ENCODE measurements around the gene SMC1B. TPM values are rescaled to one million over a fixed set of nuclear protein-coding genes. Genes with fewer than 3 reads are reported as not detected.
"Not testable (repeated sequence)": the region's sequence is repeated elsewhere in the genome, so short reads cannot be mapped to it uniquely, and the experiment has no call there.

SMC1B gene
- total RNA-seq, 1 donor from 2014 or later, result not detected

DNA sequence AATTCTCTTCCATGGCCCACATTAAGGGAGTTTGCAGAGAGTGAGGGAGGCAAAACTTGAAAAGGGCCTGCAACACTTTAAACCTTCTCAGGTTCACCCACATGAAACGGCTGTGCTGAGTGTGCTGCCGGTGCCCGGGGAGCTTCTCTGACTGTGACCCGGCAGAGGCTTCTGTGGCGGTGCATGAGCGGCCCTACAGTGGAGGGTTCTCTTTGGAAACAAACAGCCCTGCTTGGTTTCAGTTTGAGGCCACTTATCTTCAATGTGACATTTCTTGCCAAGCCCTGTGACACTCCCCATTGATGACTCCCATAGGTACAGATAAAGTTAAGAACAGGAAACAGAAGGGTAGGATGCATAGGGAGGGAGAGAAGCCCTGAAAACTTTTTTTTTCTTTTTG lies 71.9 kb downstream of the SMC1B start:
- DNase-seq, result no peak

DNA sequence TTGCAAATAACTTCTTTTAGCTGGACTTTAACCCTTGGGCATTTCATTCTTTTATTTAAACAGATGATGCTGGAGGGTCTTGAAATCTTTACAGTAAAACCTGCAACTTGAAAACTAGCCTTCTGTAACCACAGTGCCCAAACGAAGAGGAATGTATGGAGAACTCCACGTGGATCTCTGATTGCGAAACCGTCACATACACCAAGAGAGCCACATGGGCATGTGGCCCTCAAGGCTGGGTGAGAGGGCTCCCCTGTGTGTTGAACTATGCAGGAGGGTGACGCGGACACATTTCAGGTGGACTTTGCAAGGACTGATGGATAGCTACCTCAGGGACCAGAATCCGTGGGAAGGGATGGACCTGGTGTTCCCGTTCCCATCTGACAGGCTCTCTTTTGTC lies 73.1 kb downstream of the SMC1B start:
- DNase-seq, result no peak

DNA sequence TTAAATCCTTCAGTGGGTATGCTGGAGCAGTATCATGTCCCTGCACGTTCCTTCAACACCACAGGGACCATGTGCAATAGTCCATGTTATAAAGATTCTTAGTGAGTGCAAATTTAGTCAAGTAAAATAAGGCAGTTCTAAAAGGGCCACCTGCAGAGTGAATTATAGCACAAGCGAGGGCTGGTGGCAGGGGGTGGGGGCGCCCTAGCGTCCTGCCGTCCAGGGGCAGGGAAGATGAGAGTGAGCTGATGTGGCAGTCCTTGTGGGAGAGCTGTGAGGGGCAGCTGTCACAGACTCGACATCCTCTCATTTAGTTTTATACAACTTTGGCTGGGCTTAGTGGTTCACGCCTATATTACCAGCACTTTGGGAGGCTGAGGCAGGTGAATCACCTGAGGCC lies 74.6 kb downstream of the SMC1B start:
- no peak for DNase-seq

DNA sequence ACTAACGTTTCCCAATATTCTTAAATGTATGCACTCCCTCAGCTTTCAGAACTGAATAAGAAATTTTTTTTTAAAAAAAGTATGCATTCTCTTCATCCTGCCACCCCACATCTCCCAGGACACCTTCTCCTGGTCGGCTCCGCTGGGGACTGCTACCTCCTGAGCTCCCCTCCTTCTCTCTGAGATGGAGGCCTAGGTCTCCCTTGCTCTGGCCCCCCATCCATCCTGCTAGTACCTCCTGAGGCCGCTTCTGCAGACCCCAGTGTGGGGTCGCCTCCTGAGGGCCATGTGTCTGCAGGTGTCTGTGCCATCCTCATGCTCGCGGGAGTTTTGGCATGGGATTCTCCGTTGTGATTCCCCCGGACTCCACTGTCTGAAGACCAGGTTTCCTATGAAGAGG lies 75.9 kb downstream of the SMC1B start:
- DNase-seq, result no peak

DNA sequence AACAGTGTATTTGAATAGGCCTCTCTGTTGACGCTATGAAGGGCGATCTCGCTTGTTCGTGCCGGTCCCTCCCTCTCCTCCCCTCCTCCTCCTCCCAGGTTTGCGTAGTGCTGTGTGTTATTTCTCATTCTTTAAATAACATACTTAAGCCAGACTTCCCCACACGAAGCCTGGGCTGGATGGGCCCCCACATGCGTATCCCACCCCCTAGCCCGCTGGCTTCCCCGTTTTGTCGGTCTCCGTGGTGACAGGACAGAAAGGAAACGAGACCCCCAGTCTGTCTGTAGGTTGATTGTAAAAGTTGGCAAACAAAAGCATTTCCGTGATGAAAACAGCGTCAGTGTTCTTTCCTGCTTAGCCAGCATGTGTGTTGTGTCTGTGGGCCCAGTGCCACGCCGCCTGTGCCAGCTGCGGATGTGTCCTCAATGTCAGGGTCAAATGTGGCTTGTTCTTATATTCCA lies 76.4 kb downstream of the SMC1B start:
- peak; percentile 99 for DNase-seq

DNA sequence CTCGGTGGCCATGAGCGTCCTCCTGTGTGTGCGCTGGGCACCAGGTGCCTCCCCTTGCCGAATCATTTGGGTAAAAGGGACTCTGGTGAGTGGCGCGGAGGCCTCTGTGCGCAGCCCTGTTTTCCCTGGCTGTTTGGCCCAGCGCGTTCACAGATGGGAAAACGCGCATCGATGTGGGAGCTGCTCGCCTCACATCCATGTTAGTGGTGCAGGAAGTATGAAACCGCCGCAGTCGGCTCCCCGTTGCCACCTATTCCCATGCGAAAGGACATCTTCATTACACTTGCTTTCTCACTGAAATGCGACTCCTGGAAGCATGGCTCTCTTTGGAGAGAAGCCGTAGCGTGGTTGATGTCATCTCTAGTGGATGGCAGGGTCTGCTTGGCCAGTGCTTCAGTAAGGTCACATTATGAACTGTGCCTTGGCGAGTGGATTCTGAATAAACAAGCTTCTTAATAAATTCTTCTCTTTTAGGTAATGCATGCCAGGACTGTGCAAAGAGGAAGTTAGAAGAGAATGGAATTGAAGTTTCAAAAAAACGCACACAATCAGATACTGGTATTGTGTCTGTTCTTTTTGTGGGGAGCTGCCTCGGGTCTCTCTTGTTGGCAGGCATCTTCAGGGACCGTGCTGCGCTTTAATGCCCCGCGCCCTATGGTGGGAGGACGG lies 77.4 kb downstream of the SMC1B start:
- peak; percentile 66 for DNase-seq

DNA sequence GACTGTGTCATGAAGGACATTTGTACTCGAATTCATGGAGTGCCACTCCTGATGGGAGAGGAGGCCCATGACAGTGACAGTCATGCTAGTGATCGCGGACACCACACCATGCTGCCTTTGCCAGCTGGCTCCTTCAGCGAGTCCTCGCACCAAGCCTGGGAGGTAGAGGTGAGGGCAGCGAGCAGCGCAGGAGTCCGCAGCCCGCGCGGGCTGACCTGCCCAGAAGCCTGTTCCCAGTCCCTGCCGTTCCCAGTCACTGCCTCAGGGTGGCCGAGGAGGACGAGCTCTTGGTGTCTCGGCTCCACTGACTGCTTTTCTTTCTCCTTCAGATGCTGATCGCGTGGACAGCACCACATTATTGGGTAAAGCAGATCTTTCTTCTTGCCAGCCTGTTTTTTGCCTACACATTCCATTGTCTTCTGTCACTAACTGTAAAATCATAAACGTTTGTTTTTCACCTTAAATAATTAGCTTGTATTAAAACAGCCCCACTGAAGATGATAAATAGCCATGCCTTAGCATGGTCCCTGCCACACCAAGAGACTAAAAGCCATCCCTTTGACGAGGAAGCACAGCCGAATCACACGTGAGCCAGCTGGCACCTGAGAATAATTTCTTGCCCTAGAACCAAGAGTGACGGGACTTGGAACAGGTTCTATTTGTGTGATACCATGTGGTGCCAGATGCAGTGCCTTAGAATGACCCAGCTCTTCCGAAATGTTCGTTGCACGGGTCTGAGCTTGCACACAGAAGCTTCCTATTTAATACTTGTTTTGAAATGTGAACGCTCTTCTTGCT lies 78.2 kb downstream of the SMC1B start:
- peak; percentile 13 for DNase-seq

DNA sequence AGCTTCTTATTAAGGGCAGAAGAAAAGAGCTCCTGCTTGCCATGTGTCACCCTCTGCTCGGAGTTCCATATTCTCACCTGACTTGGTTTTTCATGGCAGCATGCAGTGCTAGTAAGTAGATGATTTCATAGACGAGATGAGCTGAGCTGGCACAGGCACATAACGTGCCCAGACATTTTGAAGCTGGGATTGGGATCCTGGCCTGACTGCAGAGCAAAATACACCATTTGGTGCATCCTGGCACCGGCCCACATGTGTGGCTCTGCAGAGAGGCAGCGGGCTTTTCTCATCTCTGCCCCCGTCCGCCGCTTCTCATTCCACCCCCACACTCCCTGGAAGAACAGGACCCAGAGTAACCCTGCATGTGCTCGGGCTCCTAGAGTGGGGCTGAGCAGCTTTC lies 78.9 kb downstream of the SMC1B start:
- DNase-seq, result no peak

DNA sequence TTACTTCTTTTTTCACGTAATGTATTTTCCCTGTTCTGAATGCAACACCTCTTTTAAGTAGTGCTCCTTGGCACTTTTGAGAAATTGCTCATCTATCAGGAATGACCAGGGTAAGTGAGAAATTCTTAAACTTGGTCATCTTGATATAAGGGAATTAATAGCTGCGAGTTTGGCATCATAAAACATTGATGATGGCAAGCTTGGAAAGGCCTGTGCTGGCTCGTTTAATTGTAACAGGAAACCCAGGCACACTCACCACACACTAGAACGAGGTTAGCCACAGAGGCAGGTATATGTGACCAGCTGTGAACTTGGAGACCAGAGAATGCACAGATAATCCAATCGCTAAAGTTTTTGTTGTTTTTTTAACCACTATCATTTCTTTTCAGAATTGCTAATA lies 79.3 kb downstream of the SMC1B start:
- no peak for DNase-seq

DNA sequence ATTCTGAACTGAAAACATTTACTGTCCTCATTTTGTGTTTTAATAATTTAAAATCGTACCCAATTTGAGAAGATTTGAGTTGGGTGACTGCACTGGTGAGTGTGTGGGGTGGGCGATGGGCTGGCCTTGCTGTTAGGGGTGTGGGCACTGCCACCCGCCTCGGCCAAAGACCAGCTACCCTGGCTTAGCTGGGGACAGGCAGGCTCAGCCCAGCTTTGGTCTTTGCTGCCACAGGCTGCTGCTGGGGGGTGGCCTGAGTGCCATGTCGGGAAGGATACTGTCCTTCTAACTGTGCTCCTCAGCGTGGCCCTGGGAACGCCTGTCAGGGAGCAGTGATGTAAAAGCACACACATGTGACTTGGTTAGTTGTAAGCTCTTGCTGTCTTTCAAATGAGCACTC lies 81.4 kb downstream of the SMC1B start:
- DNase-seq, result no peak

DNA sequence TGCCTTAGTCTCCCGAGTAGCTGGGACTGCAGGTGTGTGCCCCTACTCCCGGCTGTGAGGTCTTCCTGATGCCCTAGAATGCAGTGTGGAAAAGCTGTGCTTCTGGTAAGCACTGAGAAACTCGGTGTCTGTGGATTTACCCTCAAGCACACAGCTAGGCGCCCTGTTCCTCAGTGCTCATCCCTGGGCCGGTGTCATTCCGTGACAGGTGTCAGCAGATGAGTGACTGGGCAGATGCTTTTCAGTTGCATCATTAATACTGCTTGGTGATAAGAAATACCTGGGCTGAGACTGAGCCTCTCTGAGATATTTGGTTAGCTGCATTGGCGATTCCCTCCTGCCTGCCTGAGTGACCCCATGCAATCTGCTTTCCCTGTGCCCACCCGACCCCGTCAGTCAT lies 81.9 kb downstream of the SMC1B start:
- no peak for DNase-seq

DNA sequence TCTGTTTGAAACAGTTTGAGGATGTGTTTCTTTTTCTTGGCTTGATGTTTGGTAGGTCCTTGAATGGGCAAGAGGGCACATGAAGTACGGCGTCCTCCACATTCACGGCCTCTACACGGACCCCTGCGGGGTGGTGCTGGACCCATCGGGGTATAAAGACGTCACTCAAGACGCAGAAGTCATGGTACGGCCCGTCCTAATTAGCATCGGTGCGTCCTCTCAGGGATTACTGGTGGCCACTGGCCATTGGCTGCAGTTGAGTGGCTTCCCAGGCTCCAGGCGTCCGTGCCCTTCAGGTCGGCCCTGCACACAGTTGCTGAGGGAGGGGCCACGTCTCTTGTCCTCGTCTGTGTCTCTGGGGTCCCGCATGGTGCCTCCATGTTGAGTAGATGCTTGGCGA lies 82.9 kb downstream of the SMC1B start:
- no peak for DNase-seq

DNA sequence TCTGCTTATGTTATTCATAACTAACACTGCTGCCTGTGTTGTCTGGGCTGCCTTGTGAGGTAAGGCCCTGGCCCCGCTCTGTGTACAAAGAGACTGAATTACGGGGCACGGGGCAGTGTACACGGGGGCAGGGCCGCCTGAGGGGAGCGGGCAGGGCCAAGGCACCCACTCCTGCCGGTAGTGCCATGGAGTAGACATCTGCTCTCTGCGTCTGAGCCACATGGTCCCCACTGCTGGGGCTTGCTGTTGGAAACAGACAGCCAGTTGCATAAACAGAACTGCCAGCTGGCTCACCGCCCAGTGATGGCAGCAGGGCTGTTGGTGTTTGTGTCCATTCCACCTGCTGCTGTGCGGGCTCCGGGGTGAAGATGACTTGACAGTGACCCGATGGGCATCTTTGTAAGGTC lies 83.9 kb downstream of the SMC1B start:
- DNase-seq, result peak; percentile 37

DNA sequence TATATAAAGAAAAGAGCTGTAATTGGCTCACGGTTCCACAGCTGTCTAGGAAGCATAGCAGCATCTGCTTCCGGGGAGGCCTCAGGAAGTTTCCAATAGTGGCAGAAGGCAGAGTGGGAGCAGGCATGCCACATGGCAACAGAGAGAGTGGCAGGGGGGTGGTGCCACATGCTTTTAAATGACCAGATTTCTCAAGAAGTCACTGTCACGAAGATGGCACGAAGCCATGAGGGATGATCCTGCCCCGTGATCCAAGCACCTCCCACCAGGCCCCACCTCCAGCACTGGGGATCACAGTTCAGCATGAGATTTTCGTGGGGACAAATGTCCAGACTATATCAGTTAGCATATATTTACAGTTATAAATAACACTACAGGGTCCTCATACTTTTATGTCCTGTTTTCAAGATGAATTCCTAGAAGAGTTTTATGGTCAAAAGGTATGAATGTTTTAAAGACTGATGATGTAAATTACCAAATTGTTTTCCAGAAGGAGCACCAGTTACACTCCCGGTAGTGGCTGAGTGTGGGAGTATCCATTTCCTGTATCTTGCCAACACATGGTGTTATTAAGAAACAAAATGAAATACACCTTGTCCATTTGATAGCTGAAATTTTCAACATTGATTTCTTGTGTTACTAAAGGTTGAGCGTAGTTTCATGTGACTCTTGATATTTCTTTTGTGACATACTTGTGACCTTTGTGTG lies 84.4 kb downstream of the SMC1B start:
- DNase-seq, result no peak

DNA sequence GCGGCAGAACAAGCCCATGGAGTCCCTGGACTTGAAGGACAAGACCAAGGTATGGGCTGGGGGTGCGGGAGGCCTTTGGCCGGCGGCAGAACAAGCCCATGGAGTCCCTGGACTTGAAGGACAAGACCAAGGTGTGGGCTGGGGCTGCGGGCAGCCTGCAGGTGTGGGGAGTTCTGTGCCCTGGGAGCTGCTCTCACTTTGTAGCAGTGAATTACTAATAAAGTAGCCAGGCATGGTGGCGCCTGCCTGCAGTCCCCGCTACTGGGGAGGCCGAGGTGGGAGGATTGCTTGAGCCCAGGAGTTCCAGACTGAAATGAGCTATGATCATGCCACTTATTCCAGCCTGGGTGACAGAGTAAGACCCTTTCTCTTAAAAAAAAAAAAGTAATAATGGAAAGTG lies 85.1 kb downstream of the SMC1B start:
- not testable (repeated sequence) for DNase-seq

DNA sequence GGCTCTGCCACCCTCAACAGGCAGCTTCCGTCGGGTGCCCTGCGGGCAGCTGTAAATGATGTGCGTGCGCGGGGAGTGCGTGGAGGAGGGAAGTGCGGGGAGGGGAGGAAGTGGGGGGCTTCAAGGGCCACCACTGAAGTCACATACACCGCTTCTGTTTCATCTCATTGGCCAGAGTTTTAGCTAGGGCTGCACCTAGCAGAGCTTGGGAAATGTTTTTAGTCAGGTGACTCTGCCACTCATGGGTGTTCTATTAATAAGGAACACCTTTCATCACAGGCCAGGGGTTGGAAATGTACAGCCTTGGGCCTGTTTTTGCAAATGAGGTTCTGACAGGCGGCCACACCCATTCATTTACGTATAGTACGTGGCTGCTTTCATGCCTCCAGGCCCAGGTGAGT lies 89.1 kb downstream of the SMC1B start:
- no peak for DNase-seq

DNA sequence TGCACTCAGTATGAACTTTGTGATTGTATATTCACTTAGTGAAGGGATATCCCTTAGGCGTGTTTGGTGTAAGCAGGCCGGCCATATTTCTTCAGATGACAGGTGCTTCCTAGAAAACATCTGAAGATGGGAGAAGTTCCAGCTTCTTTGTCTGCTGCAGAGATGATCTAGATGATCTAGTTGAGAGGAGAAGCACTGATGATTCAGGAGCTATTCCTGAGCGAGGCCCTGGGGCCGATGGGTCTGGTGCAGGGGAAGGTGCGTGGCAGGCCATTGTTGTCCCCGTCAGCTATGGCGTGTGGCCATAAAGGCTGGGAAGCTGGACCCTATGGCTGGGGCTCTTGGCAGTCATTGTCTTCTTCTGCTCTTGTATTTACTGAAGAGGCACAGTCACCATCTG lies 89.7 kb downstream of the SMC1B start:
- DNase-seq, result no peak

DNA sequence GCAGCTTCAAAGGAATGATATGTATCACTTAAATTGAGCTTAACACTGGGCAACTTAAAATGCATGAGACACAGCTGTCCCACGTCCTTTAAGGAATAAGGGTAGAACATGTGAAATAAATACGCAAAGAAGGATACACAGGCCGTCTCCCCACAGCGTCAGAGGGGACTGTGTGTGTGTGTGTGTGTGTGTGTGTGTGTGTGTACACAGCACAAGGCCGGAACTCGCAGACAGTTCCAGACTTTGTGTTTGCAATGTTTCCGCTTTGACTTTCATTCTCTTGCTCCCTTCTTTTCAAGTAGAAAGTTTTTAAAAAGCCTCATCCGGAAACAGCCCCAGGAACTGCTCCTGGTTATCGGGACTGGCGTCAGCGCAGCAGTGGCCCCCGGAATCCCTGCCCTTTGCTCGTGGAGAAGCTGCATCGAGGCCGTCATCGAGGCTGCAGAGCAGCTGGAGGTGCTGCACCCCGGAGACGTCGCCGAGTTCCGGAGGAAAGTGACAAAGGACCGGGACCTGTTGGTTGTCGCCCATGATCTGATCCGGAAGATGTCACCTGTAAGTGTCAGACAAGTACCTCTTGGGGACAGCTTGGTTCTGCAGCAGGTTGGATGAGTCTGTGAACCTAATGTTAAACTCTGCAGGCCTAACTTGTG lies 90.4 kb downstream of the SMC1B start:
- no peak for DNase-seq

DNA sequence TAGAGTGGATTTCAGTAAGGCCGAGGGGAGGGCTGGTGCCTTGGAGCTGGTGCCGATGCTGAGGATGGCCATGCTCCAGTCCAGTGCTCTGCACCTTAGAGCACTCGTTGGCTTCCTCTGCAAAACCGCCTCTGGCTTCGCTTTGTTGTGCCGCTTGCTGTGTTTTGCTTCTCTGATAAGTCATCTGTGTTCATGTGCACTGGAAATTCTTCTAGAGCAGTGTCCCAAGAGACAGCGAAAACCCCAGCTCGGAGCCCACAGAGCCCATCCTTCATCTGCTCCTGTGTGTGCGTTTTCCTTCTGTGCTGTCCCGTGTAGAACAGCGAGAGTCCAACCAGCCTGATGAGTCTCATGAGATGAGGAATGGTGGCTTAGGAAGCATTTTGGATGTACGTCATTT lies 91.6 kb downstream of the SMC1B start:
- DNase-seq, result no peak

DNA sequence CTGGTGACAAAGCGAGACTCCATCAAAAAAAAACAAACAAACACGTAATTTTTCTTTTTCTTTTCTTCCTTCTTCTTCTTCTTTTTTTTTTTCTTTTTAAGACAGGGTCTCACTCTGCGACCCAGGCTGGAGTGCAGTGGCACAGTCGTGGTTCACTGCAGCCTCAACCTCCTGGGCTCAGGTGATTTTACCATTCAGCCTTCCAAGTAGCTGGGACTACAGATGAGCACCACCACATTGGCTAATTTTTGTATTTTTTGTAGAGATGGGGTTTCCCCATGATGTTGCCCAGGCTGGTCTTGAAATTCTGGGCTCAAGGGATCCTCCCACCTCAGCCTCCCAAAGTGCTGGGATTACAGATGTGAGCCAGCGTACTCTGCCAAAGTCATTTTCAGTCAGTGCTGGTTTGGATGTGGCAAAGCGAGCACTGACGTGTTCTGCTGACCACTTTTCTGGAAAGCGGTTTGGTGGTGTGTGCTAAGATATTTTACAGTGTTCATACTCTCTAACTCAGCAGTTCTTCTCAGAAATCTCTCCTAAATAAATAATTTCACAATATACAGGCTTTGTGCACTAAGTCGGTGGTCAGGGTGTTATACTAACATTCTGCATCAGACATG lies 92.9 kb downstream of the SMC1B start:
- no peak for DNase-seq

DNA sequence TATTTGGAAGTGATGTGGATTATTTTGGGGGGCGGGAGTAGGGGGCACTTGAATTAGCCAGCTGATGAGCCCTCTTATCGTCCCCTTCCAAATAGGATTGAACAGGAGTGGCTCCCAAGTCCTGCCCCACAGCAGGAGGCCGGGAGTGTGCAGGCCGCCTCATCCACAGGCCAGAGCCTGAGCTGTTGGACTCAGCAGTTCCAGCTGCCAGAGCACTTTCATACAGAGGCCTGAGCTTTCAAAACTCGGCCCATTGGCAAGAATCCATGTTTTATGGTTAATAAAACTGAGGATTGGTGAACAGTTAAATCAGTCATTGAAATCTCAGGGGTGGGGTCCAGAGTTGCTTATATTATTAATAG lies 94.1 kb downstream of the SMC1B start:
- DNase-seq, result no peak

DNA sequence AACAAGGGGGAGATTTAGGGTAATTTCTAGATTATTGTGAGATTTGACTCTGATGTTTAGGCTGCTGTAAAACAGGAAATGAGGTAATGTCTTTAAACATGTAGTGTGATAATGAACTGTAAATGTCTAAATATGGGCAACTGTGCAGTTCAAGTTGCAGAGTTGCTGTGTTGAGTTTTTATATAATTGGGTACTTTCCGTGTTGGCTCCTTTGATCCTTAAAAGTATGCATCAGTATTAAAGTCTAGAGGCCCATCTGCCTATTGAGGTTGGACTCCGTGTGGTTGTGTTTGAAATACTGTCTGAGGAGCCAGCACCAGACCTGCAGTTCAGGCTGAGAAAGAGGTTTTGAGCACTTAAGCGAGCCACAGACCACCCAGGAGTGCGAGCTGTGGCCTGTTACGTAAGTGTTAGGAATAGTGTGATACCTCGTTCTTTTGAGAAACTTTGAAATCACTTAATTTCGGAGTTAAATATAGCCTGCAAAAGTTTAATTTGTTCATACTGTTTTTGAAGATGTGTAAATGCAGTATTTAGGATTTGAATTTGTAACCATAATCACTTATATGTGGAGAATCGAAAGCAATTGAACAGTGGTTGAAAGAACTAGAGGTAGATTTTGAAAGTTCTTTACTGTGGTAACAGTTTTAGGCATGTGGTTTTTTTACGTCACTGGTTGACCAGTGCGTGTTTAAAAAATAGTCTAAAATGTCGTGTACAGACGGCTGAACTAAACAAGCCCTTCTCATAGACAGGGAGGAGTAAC lies 94.7 kb downstream of the SMC1B start:
- DNase-seq, result peak; percentile 68

Data from dermis blood vessel endothelial cell (primary cell).